GM12878 (cell line): ENCODE results near the gene LIM2. TPM values are rescaled to one million over a fixed set of nuclear protein-coding genes. Genes with fewer than 3 reads are reported as not detected.
A peak's percentile ranks its signal among the peaks of the same experiment; 100 is the strongest.

Source experiments
- ATAC-seq: fragments of 200-7000 bp; cut with Tn5 transposase; 3 replicates; pipeline ENCODE4 v1.9.1; 2020; ENCODE audit warnings: mild to moderate bottlenecking, moderate library complexity
- BruUV-seq: library from RNA; stranded (reverse); fragments of 400-500 nt; replicated peaks from 2 replicates; lab custom pipeline; 2021; lab: Mats Ljungman, UMichigan
- CTCF ChIA-PET: fragments of 300-600 bp; sonication (Branson Sonifier 250); formaldehyde crosslinking; extraction: SDS; loops from one replicate; lab custom pipeline; 2021; ENCODE audit warnings: inconsistent platforms; lab: Yijun Ruan, JAX
- POLR2A ChIA-PET: fragments of 350-600 bp; formaldehyde crosslinking; extraction: SDS; loops from one replicate; lab custom pipeline; 2021; ENCODE audit warnings: inconsistent platforms; lab: Charles Lee
- RAD21 ChIA-PET: fragments of 300-600 bp; sonication (Branson Sonifier 250); formaldehyde crosslinking; loops from one replicate; lab custom pipeline; 2023; ENCODE audit warnings: antibody characterized with exemption; ENCODE audit not compliant: unreplicated experiment; lab: Charles Lee
- SMC1A ChIA-PET: fragments of 300-600 bp; sonication (Branson Sonifier 250); formaldehyde crosslinking; loops from one replicate; lab custom pipeline; 2023; ENCODE audit not compliant: unreplicated experiment, uncharacterized antibody; lab: Charles Lee
- DNase-seq: peaks from one replicate; pipeline ENCODE4 v3.0.0-alpha.2; 2011; ENCODE audit warnings: low read depth, low spot score
- FAIRE-seq: peaks from 3 replicates; lab custom pipeline; 2011; peaks lifted over from hg19 to GRCh38; lab: Jason Lieb, UNC
- H2AFZ ChIP-seq: 2 replicates; pipeline ENCODE4 v1.6.0; 2011; ENCODE audit warnings: low read depth, low read length, control low read depth; ENCODE audit not compliant: control insufficient read depth
- H3K27ac ChIP-seq: 2 replicates; pipeline ENCODE4 v1.5.1; 2011; ENCODE audit warnings: control low read depth; ENCODE audit not compliant: control insufficient read depth, insufficient read depth
- H3K27me3 ChIP-seq, 2 experiments: replicated peaks in 1 of 2; 2 replicates each; pipeline versions ENCODE4 v1.6.0 to v1.6.1; 2011; ENCODE audit warnings: low read length in 1 of 2; ENCODE audit not compliant: control insufficient read depth in 2 of 2, insufficient read depth in 2 of 2
- H3K36me3 ChIP-seq, 2 experiments: 2 replicates each; pipeline ENCODE4 v1.5.1; 2011; ENCODE audit warnings: low read length in 1 of 2; ENCODE audit not compliant: control insufficient read depth in 2 of 2, insufficient read depth in 2 of 2
- H3K4me1 ChIP-seq: 2 replicates; pipeline ENCODE4 v1.6.1; 2011; ENCODE audit warnings: mild to moderate bottlenecking, low read length, moderate library complexity, mixed read lengths; ENCODE audit not compliant: control insufficient read depth, insufficient read depth
- H3K4me2 ChIP-seq: 2 replicates; pipeline ENCODE4 v1.6.0; 2011; ENCODE audit warnings: control low read depth; ENCODE audit not compliant: control insufficient read depth, insufficient read depth
- H3K4me3 ChIP-seq: fragments of 200-600 bp; sonication (generic); 2 replicates; pipeline ENCODE4 v1.5.1; 2016
- H3K79me2 ChIP-seq: 2 replicates; pipeline ENCODE4 v1.6.0; 2011; ENCODE audit warnings: low read length; ENCODE audit not compliant: control insufficient read depth, insufficient read depth
- H3K9ac ChIP-seq: 2 replicates; pipeline ENCODE4 v1.8.0; 2011; ENCODE audit warnings: low read length, control low read depth, mixed read lengths; ENCODE audit not compliant: control insufficient read depth, insufficient read depth
- H3K9me3 ChIP-seq: replicated peaks from 3 replicates; pipeline ENCODE4 v1.5.1; 2011; ENCODE audit warnings: mild to moderate bottlenecking, low read length; ENCODE audit not compliant: control insufficient read depth, insufficient read depth
- H4K20me1 ChIP-seq: 2 replicates; pipeline ENCODE4 v1.6.0; 2011; ENCODE audit not compliant: control insufficient read depth, insufficient read depth
- CTCF ChIP-seq, 3 experiments: IDR thresholded peaks in 2 of 3; conservative IDR thresholded peaks in 1 of 3; 2 replicates each; pipeline ENCODE4 v1.5.1; 2011; ENCODE audit warnings: low read depth in 3 of 3, low read length in 3 of 3, mild to moderate bottlenecking in 3 of 3, control low read depth in 2 of 3, moderate library complexity in 2 of 3, inconsistent platforms in 1 of 3, mixed read lengths in 1 of 3; ENCODE audit not compliant: control insufficient read depth in 2 of 3, insufficient read depth in 1 of 3; ENCODE audit errors: extremely low read depth in 1 of 3
- KLF5 ChIP-seq: fragments of 450-650 bp; IDR thresholded peaks from 2 replicates; pipeline ENCODE4 v1.6.1; 2014; ENCODE audit warnings: mild to moderate bottlenecking; ENCODE audit not compliant: partially characterized antibody
- RAD21 ChIP-seq: IDR thresholded peaks from 2 replicates; pipeline ENCODE4 v1.6.1; 2011; ENCODE audit warnings: mild to moderate bottlenecking, low read depth, low read length, moderate library complexity; ENCODE audit not compliant: insufficient read depth
- SMARCA5 ChIP-seq: fragments of 450-650 bp; IDR thresholded peaks from 2 replicates; pipeline ENCODE4 v1.6.1; 2017; ENCODE audit warnings: mild to moderate bottlenecking
- SMC3 ChIP-seq: IDR thresholded peaks from 2 replicates; pipeline ENCODE4 v1.6.1; 2011; ENCODE audit warnings: low read length, improper control_type of control experiment, borderline replicate concordance
- SPI1 ChIP-seq: IDR thresholded peaks from 2 replicates; pipeline ENCODE4 v1.6.1; 2011; ENCODE audit warnings: low read depth, mild to moderate bottlenecking, low read length, moderate library complexity, borderline replicate concordance; ENCODE audit not compliant: insufficient read depth
- YY1 ChIP-seq: IDR thresholded peaks from 2 replicates; pipeline ENCODE4 v1.6.1; 2011; ENCODE audit warnings: low read depth, mild to moderate bottlenecking, low read length
- WGBS: methylation state at CpG from one replicate; pipeline ENCODE4 v1.1.6; 2016; ENCODE audit warnings: low lambda C conversion rate; ENCODE audit not compliant: insufficient replicate concordance, insufficient coverage; ENCODE audit errors: missing lambda C conversion rate; 5-methylcytosine and 5-hydroxymethylcytosine counted together
- in situ Hi-C: fragments of 300-500 bp; cut with MboI; formaldehyde crosslinking; loops from 9 replicates; pipeline ENCODE4 v1.14.3; 2018; ENCODE audit warnings: mixed read lengths
- intact Hi-C: fragments of 100-400 bp; cut with micrococcal nuclease; formaldehyde crosslinking; loops from one replicate; pipeline ENCODE4 v1.14.2; 2022; ENCODE audit not compliant: unreplicated experiment
- polyA plus RNA-seq, 11 experiments: library from polyadenylated mRNA; depleted of rRNA in 4 of 11; unstranded in 6 of 11; stranded (reverse) in 5 of 11; fragments of >200 nt; fragmentation: Nextera tagmentation in 4 of 11; fragmentation: Illumina TruSeq in 1 of 11; extraction: Ambion mirVana in 4 of 11; extraction: Trizol in 1 of 11; gene quantifications; 1 replicate in 1 of 11; 2 replicates in 10 of 11; pipeline versions ENCODE4 v1.2.1 to v1.2.3, GENCODE V29; 2011 to 2016; ENCODE audit warnings: inconsistent platforms in 2 of 11, missing spikeins in 2 of 11, low read depth in 1 of 11
- total RNA-seq, 4 experiments: library from RNA; depleted of rRNA in 3 of 4; stranded (reverse); fragments of >200 nt in 3 of 4; fragmentation: Illumina TruSeq in 1 of 4; extraction: Trizol in 1 of 4; gene quantifications; 2 replicates each; pipeline versions ENCODE4 v1.2.1 to v1.2.3, GENCODE V29; 2013 to 2021
- TF ChIP-seq, protein P1 (sequence below): fragments of 450-650 bp; IDR thresholded peaks from 2 replicates; pipeline ENCODE4 v1.6.1; 2018; ENCODE audit warnings: mild to moderate bottlenecking, low read depth, moderate library complexity; ENCODE audit not compliant: partially characterized antibody

The LIM2 gene
- total and polyA plus RNA-seq, 10 of the 15 experiments (the other 5 are each of a cell fraction or from before 2014, with no cell fraction given), result not detected

- SMC1A ChIA-PET, result interaction anchor here (0.9 to 2.4 kb wide), 8 partner anchors 8 to 69 kb away, joined by 3 to 19 read pairs (median 5); partner anchors contain the start of gene SIGLEC10
- no peak for DNase-seq
- in situ Hi-C loops (no loop called here), intact Hi-C loops (loop anchor here (1.0 kb wide), 1 partner anchor 69 kb away; no protein-coding TSS in a partner anchor)
- no TSS peak for BruUV-seq
- Histone ChIP-seq H3K79me2 (no peaks in the 10 kb centered on the region), H3K36me3 (no peaks in the 10 kb centered on the region), H3K9ac (no peak overlapping the region), H3K27ac (no peak overlapping the region), H2AFZ (no peak overlapping the region), H3K9me3 (no peaks in the 10 kb centered on the region; the same call in 2 of the 3 replicates), H3K4me3 (no peak overlapping the region), H3K4me1 (peaks cover 14% of the 10 kb centered on the region), H3K4me2 (no peak overlapping the region), H4K20me1 (no peaks in the 10 kb centered on the region), H3K27me3 (no peaks in the 10 kb centered on the region)
- 12% methylated on average over 6 of the region's 6 CpGs for WGBS
- CTCF ChIA-PET, result interaction anchor here (0.8 to 5.7 kb wide), 11 partner anchors 10 to 67 kb away, joined by 3 to 49 read pairs (median 6); partner anchors contain the start of genes SIGLEC10 and VSIG10L
- peak; percentile 75 for FAIRE-seq
- RAD21 ChIA-PET, result interaction anchor here (0.7 to 3.2 kb wide), 9 partner anchors 10 to 69 kb away, joined by 3 to 18 read pairs (median 7); partner anchors contain the start of genes SIGLEC10 and VSIG10L
- TF ChIP-seq CTCF (IDR thresholded peaks at IDR 0.05 in 2 of 3, conservative IDR thresholded peaks at IDR 0.05 in 1 of 3; ENCODE audit: control insufficient read depth in 2 of 3, extremely low read depth in 1 of 3, insufficient read depth in 1 of 3, low read depth in 3 of 3, low read length in 3 of 3) (peak; percentile 63 to 79 (median 71)), SMARCA5 (peak; percentile 68), SMC3 (peak; percentile 81), SPI1 (peak; percentile 53; the same call in 1 of the 2 replicates), RAD21 (peak; percentile 66), YY1 (0 out of 2 replicates have a peak, but pooled peaks have one; percentile 24), KLF5 (no peak)
- TF ChIP-seq, protein P1, sequence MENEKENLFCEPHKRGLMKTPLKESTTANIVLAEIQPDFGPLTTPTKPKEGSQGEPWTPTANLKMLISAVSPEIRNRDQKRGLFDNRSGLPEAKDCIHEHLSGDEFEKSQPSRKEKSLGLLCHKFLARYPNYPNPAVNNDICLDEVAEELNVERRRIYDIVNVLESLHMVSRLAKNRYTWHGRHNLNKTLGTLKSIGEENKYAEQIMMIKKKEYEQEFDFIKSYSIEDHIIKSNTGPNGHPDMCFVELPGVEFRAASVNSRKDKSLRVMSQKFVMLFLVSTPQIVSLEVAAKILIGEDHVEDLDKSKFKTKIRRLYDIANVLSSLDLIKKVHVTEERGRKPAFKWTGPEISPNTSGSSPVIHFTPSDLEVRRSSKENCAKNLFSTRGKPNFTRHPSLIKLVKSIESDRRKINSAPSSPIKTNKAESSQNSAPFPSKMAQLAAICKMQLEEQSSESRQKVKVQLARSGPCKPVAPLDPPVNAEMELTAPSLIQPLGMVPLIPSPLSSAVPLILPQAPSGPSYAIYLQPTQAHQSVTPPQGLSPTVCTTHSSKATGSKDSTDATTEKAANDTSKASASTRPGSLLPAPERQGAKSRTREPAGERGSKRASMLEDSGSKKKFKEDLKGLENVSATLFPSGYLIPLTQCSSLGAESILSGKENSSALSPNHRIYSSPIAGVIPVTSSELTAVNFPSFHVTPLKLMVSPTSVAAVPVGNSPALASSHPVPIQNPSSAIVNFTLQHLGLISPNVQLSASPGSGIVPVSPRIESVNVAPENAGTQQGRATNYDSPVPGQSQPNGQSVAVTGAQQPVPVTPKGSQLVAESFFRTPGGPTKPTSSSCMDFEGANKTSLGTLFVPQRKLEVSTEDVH, result no peak
- POLR2A ChIA-PET, result interaction anchor here (0.9 to 1.4 kb wide), 3 partner anchors 11 to 68 kb away, joined by 3 to 4 read pairs (median 3); partner anchors contain the start of gene SIGLEC10
- ATAC-seq, result peak; percentile 89
Observed at GRCh38 chr19:51407511-51408131, 19.8 kb upstream of the LIM2 start.
